ENCODE data around the gene RXRA.

RXRA gene

DNA sequence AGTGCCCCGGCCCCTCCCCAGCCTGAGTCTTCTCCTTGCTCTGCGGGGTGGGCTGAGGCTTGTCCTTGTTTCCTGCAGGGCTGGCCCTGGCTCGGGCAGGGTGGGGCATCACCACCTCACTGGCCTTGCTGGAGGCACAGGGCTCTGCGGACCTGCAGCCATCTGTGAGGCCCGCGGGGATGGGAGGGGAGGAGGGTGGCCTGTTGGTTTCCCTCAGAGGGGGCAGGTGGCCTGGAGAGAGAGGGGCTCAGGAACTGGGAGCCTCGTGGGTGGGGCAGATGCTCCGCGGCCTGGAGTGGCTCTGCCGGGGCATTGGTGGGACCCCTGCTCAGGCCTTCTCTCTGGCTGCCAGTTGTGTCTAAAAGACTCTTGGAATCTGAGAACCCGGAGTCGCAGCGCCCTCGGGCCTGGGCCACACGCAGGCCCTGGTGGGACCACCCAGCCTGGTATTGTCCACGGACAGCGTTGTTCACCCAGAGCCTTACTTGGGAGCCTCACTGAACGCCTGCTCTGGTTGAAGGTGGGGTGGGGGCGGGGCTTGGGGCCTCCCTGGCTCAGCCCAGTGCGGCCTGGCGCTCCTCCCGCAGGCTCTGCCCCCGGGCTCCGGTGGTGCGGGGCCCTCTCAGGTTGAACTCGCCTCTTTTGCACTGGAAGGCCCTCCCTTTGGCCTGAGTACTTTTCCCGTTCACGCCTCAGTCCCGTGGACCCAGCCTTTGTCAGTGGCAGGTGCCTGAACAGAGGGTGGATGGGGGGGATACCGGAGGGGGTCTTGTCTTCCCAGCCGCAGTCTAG, 111.3 kb downstream of the RXRA start:
- no peak for DNase-seq

DNA sequence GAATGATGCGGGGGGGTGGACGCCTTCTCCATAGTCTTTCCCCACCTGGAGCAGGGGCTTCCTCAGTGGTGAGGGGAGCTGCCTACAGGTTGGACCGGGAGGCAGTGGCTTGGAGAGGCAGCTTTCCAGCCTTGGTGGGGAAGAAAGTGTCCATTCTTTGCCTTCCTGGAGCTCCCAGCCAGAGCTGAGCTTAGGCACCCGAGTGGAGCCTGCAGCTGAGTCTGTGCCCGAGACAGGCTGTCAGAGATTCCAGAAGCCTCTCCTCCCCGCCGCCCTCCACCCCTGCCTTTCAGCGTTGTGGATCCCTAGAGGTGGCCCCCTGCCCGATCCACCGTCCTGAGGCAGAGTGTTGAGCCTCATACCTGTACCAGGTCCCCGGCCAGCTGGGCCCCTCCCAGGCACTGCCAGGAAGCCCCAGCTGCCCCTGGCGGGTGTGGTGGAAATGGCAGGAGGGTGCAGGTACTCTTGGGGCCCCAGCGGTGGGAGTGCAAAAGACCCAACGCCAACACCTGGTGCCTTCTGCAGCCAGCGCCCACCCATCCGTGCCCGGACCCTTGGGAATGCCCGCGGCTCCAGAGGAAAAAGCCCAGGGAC, 112.0 kb downstream of the RXRA start:
- DNase-seq, result no peak

DNA sequence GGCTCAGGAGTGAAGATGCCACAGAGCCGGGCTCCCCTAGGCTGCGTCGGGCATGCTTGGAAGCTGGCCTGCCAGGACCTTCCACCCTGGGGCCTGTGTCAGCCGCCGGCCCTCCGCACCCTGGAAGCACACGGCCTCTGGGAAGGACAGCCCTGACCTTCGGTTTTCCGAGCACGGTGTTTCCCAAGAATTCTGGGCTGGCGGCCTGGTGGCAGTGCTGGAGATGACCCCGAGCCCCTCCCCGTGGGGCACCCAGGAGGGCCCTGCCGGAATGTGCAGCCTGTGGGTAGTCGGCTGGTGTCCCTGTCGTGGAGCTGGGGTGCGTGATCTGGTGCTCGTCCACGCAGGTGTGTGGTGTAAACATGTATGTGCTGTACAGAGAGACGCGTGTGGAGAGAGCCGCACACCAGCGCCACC, 113.1 kb downstream of the RXRA start:
- no peak for DNase-seq

DNA sequence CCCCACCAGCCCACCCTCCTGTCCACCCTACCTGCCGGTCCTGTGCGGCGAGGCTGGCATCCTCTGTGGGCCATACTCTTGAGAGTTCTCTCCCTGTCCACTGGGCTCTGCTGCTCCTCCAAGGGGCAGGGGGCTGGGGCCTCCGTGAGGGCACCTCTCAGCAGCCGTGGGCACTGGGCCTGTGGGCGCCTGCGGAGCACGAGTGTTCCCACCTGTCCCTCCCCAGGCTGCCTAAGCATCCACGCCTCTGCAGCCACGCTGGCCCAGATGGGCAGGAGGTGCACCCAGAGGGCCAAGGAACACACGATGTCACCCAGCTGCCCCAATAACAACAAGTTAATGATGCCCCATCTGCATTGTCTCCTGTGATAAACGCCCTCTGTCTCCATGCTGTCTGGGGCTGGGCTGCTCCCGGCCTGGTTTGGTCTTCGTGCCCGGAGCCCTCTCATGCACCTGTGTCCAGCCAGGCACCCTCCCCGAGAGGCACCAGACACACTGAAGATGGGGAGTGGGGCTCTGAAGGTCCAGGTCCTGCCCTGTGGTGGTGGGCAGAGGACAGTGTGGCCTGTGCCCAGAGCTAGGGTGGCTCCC, 114.5 kb downstream of the RXRA start:
- no peak for DNase-seq

DNA sequence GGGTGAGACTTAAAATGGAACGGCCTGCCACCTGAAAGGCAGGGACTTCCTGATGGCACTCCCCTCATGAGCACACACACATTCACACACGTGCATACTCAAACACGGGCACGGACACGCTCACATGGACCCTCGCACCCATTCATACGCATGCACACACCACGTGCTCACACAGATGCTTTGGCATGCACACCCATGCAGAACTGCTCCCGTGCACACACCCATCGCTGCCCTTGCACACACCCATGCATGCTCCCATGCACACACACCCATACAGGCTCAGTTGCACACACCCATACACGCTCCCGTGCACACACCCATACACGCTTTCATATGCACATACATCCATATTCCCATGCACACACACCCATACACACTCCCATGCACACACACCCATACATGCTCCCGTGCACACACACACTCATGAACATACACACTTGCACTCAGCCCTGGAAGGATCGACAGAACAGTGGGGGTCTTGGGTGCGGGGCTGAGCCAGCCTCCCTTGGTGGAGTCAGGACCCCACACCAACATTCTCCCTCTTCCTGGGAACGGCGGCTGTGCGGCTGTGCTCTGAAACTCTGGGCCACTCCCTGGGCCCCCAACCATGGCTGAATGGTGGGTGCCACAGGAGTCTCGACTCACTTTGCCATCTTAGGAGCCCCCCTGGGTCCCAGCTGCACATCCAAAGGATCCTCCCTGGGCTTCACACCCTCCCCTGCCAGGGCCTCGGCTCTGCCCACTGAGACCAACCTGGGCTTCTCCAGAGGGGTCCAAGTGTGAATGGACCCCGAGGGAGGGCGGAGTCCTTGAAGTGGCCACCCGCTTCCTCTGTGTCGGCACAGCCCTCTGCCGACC, 115.2 kb downstream of the RXRA start:
- no peak for DNase-seq

DNA sequence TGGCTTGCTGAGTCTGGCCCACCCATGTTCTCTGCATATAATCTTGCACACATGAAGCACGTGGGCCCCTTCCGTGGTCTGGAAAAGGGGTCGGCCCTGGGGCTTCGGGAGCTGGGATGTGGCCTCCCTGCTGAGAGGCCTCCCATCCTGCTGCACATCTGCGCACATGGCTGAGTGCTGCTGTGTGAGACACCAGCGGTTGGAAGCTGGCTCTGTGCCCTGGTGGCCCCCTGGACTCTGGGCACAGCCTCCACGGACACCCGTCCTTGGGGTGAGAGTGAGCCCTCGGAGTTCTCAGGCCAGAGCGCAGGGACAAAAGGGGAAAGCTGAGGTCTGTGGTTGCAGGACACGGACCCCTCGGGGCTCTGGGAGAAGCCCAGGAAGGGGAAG, 115.8 kb downstream of the RXRA start:
- no peak for DNase-seq

DNA sequence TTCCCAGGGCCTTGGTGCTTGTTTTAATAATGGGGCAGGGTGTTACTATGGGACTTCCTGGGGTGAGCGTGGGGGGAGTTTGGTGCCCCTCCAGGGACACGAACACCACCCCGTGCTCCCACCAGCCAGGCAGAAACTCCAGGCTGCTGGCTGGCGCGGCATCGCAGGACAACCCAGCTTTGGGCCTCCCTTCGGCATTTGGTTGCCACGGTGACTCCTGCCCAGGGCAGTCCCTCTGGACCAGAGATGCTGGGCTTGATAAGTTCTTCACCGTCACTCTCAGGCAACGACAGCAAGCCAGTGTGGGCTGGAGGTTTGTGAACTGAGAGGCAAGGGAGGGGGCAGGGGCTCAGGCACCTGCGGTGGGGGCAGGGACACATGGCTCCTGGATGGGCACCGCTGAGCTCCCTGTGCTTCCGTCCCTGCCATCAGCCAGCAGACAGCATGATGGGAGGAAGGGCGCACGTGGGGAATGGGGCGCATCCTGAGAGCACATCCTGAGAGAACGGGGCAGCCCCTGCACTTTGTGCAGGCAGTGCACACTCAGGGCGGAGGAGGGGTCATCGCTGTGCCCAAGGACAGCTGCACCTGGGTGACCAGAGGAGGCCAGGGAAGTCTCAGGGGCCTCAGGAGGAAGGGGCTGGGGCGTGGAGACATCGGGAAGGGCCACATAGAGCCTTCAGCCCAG, 116.4 kb downstream of the RXRA start:
- DNase-seq, result no peak

DNA sequence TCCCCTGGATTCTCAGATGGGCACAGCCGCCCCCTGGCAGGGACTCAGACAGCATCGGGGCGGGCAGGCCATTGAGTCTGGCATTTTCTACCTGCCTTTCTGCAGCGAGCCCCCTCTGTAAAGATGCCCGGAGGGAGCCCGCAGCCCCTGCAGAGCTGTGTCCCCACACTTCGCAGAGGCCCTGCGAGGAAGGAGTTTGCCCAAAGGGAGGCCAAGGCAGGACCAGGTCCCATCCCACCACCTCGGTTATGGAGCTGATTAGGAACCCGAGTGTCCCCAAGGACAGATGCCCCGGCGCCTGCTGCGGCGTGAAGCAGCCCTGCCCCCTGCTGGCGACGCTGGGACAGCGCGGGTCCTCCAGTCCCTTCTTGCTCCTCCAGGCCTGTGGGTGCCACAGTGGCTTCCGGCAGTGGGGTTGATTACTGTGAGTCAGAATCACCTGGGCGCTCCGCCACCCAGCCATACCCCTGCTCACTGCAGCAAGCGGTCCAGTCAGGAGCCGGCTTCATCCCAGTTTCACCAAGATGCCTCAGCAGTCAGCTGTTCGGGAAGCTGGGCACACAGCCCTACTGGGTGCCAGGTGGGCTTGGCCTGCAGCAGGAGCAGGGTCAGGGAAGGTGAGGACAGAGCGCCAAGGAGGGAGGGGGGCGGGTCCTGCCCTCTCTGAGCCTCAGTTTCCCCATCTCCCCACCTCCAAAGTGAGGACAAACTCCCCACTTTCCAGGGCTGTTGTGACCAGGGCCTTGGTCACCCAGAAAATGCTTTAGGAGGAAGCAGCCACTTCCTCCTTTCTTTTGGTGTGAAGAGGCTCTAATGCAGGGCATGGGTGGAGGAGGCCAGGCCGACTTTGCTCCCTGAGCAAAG, 117.2 kb downstream of the RXRA start:
- peak; percentile 16 for DNase-seq

DNA sequence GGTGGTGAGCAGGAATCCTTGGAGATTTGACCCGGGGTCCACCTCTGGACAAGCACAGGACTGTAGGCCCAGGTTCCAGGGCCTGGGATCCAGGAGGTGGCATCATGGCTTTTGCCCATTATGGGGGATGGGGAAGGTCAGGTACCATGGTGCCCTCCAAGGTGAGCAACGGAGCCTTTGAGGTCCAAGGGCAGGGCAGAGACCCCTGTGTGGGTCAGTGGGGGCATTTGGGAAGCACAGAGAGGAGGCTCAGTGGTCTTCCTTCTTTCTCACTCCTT, 117.7 kb downstream of the RXRA start:
- no peak for DNase-seq

DNA sequence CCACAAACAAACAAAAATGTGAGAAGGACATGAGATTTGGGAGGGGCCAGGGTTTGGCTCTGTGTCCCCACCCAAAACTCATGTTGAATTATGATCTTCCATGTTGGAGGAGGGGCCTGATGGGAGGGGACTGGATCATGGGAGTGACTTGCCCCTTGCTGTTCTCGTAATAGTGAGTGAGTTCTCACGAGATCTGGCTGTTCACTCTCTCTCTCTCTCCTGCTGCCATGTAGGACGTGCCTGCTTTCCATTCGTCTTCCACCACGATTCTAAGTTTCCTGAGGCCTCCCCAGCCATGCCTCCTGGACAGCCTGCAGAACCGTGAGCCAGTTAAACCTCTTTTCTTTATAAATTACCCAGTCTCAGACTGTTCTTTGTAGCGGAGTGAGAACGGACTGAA, 118.7 kb downstream of the RXRA start:
- no peak for DNase-seq

DNA sequence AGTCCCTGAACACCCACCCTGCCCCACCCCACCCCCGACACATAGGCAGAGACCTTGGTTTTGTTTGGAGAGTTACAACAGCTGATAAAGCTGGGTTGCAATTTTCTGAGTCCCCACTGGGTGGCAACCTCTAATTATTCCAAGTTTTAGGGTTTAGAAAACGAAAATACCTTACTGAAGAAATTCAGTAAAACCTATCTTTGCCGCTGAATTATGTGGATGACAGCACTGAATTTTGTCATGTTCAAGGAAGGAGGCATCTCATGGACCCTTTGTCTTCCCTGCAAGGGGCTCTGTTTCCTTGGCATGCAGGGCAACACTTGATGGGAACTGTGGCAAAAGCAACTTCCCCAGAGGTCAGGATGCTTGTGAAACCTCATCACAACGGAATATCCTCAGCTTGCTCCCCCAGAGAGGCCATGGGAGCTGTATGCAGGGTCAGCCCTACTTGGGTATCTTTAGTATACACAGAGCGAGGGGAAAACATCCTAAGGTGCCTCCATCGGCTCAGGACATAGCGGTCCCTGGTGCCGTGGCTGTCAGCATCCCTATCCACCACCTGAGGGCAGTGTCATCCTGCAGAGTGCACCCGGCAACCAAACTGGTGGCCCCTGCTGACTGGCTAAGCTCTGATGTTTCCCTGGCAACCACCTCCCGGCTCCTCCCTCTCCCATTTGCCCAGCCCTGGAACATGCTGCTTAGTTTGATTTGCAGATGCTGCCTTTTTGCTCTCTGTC, 123.1 kb downstream of the RXRA start:
- DNase-seq, result no peak

DNA sequence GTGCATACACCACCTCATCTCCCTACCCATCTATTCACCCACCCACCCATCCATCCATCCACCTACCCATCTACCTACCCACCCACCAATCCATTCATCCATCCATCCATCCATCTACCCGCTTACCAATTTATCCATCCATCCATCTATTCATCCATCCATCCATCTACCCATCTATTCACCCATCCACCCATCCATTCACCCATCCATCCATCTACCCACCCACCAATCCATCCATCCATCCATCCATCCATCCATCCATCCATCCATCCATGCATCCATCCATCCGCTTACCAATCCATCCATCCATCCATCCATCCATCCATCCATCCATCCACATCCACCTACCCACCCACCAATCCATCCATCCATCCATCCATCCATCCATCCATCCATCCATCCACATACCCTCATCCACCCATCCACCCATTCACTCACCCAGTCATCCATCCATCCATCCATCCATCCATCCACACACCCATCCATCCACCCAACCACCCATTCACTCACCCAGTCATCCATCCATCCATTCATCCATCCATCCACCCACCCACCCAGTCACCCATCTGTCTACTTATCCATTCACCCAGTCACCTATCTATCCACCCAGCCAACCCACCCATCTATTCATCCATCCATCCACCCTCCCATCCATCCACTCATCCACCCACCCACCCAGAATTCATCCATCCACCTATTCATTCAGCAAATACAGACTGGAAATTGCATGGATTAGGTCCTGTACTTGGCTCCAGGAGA, 125.6 kb downstream of the RXRA start:
- no peak for DNase-seq

DNA sequence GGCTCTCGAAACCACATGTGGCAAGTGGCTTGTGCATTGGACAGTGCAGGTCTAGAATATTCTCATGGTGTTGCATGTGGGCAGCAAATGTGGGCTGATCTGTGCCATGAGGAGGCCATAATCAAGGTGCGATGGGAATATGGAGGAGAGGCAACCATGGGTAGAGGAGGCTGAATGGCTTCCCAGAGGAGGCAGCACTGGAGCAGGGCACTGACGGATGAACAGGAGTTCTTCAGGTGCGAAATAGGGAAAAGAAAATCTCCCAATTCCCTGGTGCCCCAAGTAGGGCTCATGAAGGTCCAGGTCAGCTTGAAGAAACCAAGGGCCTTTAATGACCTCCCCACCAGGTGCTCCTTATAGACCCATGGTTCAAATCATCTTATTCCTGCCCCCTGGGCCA, 126.5 kb downstream of the RXRA start:
- no peak for DNase-seq

DNA sequence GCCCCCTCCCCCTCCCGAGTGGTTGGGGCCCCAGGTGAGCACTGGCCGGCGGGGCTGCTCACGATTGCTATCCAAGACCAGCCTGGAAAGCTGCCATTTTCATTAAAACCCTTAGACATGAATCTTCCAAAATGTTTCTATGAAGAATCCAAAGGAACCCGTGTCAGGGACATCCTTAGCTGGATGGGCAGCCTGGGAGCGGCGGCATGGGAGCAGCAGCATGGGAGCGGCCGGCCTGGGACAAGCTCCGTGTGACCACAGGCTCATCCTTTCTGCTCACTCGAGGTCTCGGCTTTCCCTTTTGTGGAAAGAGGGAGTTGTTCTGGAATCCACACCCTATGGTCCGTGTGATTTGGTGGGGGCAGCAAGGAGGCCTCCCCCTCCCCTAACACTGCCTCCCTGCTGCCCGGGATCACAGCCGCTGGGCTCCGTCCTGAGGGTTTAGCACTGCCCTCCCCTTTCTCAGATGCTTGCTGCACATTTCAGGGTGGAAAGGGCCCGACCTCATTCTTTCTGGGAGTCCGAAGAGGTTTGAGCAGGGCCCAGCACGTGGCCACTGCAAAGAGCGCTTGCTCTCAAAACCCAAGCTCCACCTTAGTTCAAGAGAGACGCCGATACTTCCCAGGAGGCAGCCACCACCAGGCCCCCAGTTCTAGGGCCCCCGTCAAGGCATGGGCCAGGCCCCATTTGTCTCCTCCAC, 127.7 kb downstream of the RXRA start:
- DNase-seq, result no peak

DNA sequence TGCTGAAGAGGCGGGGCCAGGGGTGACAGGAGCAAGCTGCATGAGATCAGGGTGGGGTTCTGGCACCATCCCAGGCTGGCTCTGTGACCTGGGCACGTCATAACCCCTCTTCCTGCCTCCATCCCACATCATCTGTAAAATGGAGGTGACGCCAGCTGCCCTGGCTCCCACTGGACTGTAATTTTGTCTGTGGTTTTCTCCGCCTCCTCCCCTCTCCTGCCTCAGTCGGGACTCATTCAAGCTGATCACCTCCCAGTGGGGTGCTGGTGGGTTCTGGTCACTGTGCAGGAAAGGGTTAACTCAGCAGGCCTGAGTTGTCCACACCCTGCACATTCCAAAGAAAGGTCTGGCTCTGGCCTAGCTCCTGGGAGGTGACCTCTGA, 128.2 kb downstream of the RXRA start:
- DNase-seq, result no peak

DNA sequence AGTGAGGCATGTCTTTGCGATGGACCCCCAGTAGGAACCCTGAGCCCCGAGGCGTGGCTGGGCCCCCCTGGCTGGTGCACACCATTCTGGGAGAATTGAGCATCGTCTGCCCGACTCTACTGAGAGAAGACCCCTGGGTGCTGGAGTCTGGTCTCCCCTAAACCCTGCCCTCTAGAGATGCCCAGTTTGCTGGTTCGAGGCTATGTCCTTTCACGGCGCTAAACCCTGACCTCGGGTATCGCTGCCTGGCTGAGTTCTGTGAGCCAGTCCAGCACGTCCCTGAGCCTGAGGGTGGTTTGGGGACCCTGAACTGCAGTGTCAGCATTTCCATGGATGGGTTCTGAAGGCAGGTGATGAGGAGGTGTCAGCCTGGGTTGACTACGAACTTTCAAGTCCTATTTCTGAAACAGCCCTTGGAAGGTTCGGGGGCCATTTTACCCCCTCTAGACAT, 128.8 kb downstream of the RXRA start:
- no peak for DNase-seq

DNA sequence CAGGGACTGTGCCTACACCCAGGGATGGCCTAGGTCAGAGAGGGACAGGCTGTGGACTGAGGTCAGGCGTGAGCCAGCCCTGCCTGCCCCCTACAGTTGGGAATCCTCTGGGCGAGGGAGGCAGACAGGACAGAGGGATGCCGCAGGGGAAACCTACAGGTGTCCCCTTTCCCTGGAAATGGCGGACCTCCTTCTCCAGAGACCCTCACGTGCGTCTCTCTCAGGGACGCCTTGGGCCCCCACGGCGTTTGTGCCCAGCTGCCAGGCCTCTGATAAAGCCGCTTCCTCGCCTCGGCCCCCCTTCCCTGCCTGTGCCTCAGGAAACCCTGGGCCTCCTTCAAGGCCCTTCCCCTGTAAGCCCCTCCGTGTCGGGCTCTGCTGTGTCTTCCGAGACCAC, 129.3 kb downstream of the RXRA start:
- no peak for DNase-seq

DNA sequence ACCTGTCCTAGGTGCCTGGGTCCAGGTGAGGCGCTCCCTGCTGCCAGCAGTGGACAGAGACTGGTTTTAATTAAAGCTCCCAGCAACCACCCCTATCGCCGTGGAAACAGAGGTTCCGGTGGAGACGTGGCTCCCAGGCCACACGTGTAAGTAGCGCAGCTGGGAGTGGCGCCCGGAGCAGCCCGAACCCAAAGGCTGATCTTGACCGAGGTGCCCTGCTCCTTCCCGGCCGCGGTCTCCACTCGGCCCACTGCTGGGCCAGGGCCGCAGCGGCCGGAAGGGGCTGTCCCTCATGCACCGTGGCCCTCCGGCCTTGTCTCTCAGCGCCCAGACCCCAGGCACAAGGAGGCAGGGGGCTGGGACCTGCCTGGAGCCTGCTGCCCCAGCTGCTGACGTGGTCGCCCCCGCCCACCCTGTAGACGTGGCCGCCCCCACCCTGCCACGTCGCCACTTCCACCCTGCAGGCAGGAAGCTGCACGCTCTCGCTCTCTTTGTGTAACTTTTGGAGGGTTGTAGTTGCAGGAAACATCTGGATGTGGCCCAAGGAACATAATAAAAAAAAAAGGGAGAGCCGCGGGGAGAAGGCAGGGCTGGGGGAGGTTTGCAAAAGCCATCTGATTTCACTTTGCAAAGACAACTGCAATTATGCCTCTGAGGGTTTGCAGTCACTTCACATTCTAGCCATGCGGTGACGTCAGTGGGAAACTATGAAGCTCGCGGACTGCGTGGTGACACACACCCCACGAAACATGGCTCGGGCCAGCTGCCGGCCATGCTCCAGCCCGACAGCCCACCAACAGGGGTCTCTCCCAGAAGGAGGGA, 129.9 kb downstream of the RXRA start:
- no peak for DNase-seq

DNA sequence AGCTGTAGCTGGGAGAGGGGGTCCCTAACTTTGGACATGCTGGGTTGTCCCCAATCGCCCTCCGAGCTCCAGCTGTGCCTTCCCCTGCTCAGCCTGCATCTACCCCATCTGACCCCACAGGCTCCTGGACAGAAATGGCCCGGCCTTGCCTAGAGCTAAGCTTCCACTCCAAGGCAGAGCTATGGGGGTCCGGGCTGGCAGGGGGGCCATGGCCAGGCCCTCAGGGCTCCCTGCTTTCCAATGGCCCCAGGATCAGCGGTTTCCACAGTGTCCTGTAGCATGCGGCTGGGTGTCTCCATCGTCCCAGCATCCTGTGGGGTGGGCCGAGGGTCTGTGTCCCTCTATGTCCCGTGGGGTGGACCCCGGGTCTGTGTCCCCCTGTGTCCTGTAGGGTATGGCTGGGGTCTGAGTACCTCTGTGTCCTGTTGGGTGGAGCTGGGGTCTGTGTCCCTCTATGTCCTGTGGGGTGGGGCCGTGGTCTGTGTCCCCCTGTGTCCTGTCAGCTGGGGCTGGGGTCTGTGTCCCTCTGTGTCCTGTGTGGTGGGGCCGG, 130.6 kb downstream of the RXRA start:
- no peak for DNase-seq
